Bronchial epithelial cell (primary cell): ENCODE measurements around the gene FRMD5. TPM values are rescaled to one million over a fixed set of nuclear protein-coding genes. Genes with fewer than 3 reads are reported as not detected.

Source experiments
- DNase-seq: peaks from one replicate; pipeline ENCODE4 v3.0.0-alpha.2; 2010; ENCODE audit warnings: low read depth
- FAIRE-seq: peaks from 2 replicates; lab custom pipeline; 2011; peaks lifted over from hg19 to GRCh38; lab: Jason Lieb, UNC
- H3K27me3 ChIP-seq: 2 replicates; pipeline ENCODE4 v1.5.1; 2011; ENCODE audit warnings: low read length; ENCODE audit not compliant: control insufficient read depth, insufficient read depth
- H3K36me3 ChIP-seq: 2 replicates; pipeline ENCODE4 v1.5.1; 2011; ENCODE audit warnings: low read length; ENCODE audit not compliant: control insufficient read depth, insufficient read depth
- H3K4me3 ChIP-seq: 2 replicates; pipeline ENCODE4 v1.5.1; 2011; ENCODE audit warnings: mild to moderate bottlenecking, low read depth, low read length, control low read depth
- CTCF ChIP-seq: IDR thresholded peaks from 2 replicates; pipeline ENCODE4 v1.5.1; 2011; ENCODE audit warnings: mild to moderate bottlenecking, moderate library complexity, low read length, control low read depth, inconsistent platforms; ENCODE audit not compliant: insufficient read depth, severe bottlenecking
- total RNA-seq: library from RNA; depleted of rRNA; stranded (reverse); fragments of >200 nt; gene quantifications from 2 replicates; pipeline ENCODE4 v1.2.1, GENCODE V29; 2014

Gene FRMD5
- total RNA-seq, 1 donor from 2014 or later = 1.3 TPM

- TF ChIP-seq CTCF = no peak
- H3K4me3 ChIP-seq = no peak overlapping the region
- DNase-seq (no peak), FAIRE-seq (no peak)
- no peaks in the 10 kb centered on the region for H3K27me3 ChIP-seq
- H3K36me3 ChIP-seq = no peaks in the 10 kb centered on the region
Observed at GRCh38 chr15:44029003-44029402, 166.1 kb downstream of the FRMD5 start.

DNA sequence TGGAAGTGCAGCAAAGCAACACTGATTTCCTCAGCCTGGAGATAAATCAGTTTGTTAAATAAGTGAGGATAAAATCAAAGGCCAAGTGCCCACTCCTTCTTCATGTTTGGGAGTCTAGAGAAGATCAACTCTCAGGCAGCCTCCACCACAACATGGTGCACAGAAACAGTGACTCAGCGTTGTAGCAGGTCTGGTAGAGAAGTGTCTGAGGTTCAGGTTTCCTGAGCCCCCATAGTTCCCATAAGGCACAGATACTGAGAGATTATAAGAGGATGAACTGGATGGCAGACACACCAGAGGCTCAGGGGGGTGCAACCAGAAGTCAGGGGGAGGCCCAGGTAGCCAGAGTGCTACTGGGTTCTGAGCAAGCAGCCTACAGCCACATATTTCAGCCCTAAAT, 166.7 kb downstream of the FRMD5 start:
- DNase-seq (no peak), FAIRE-seq (no peak)
- no peaks in the 10 kb centered on the region for H3K36me3 ChIP-seq
- no peaks in the 10 kb centered on the region for H3K27me3 ChIP-seq
- H3K4me3 ChIP-seq = no peak overlapping the region
- TF ChIP-seq CTCF = no peak

DNA sequence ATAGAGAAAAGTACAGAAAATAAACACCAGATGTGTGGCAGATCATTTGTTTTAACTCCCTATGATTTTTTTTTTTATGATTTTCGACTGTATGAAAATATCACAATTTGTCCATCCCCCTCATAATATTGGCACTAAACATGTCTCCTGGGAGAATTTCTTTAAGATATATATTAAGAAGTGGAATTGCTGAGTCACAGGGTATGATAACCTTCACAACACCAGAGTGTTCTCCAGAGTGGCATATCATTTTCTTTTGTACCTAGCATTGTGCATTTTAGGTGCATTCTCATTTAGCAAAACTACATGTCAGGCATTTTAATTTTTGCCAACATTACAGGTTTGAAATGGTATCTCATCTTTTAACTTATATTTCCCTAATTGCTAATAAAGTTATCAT, 170.9 kb downstream of the FRMD5 start:
- FAIRE-seq (no peak), DNase-seq (no peak)
- TF ChIP-seq CTCF = no peak
- Histone ChIP-seq H3K36me3 (no peaks in the 10 kb centered on the region), H3K27me3 (no peaks in the 10 kb centered on the region), H3K4me3 (no peak overlapping the region)

DNA sequence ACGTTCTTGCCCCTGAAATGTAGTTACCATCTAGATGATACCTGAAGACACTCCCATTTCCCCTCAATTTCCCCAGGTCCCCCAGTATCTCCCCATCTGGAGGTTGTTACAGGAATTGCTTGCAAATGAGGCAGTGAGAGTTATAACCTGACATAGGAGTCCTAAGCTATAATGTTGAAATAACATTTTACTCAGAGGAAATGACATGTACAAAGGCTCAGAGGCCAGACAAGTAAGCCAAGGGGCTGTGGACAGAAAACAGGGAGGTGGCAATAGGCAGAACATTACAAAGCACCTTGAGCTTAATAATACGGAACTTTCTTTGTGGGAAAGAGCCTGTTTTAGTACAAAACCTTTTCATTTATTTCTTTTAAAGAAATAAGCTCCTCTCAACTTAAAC, 171.9 kb downstream of the FRMD5 start:
- no peak for TF ChIP-seq CTCF

GRCh38 chr15:44018151-44018550, 176.9 kb downstream of the FRMD5 start:
- DNase-seq (no peak), FAIRE-seq (no peak)
- TF ChIP-seq CTCF = no peak
- no peak overlapping the region for H3K4me3 ChIP-seq
- H3K36me3 ChIP-seq = no peaks in the 10 kb centered on the region
- H3K27me3 ChIP-seq = no peaks in the 10 kb centered on the region

More for the DNA sequence above, 171.9 kb downstream of the FRMD5 start:
- no peak overlapping the region for H3K4me3 ChIP-seq
- no peaks in the 10 kb centered on the region for H3K36me3 ChIP-seq
- FAIRE-seq (no peak), DNase-seq (peak; percentile 46)
- no peaks in the 10 kb centered on the region for H3K27me3 ChIP-seq

DNA sequence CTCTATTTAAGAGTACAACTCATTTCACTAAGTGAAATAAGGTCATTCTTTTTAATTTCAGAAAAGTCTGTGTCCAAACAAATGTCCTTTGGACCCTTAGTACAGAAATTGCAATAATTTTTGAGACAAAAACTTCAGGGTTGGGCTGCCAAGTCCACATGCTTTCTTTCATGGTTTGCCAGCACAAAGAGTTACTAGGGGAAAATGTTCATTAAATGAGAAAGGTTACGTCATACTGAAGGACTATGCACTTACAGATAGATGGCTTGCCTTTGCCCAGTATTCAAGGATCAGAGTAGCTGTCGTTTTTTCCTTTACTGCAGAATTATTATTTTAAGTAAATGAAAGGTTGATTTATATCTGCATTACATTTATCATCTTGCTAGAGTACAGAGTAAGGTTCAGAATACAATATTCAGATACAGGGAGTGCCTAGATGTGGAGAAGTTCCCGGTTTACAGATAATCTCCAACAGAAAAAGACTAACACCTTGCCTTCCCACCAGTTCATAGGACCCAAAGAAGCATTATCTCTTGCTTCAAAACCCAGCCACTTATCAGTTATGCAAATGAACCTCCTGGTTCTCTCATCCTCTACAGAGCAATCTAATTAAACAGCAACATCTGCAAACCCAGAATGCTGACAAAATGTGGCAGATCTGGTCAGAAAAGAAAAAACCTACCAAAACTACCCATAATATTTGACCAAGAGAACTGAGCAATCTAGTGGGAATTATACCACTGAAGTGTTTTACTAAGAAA, 179.3 kb downstream of the FRMD5 start:
- DNase-seq (no peak), FAIRE-seq (no peak)
- H3K36me3 ChIP-seq = no peaks in the 10 kb centered on the region
- no peaks in the 10 kb centered on the region for H3K27me3 ChIP-seq
- TF ChIP-seq CTCF = no peak
- H3K4me3 ChIP-seq = no peak overlapping the region
